ENCODE results near the gene SSBP2. TPM values are rescaled to one million over a fixed set of nuclear protein-coding genes. Genes with fewer than 3 reads are reported as not detected.

Gene SSBP2
- total RNA-seq, 1 experiment from 2014 or later, result 5.2 TPM

DNA sequence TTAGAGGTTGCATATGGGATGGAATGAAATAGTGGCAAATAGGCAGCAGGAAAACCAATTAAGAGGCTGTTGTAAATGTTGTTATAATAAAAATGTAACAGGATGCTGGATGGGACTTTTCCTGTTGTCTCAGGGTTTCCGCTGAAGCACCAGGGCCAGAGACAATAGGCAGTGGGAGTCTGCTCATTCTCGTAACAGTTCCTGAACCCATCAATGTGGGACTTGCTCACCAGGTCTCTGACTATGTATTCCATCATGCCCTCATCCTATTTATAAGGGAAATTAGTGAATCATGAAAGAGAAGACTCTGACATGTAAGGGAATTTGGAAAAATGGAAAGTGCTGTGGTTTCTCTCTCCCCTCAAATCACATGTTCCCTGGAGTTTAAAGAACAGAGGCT, 23.5 kb upstream of the SSBP2 start:
- POLR2A ChIA-PET, result no interaction called here
- H3K9ac ChIP-seq (ENCODE audit: low read length), result no peak overlapping the region
- intact Hi-C loops (cut with micrococcal nuclease), result no loop called here
- no peak overlapping the region for H2AFZ ChIP-seq (ENCODE audit: low read depth, low read length, poor library complexity, severe bottlenecking)
- ATAC-seq (no peak), DNase-seq (ENCODE audit: low read depth, low spot score) (no peak)
- CTCF ChIA-PET, result no interaction called here
- H3K27ac ChIP-seq (ENCODE audit: low read depth, low read length), result no peak overlapping the region
- no TSS peak for BruUV-seq (replicated peaks)
- H3K27me3 ChIP-seq (ENCODE audit: insufficient read depth, low read length), result no peaks in the 10 kb centered on the region
- peaks cover 0 to 2% of the 10 kb centered on the region in 2 experiments; a peak in 1 of 4 replicates for H3K4me1 ChIP-seq (ENCODE audit: control insufficient read depth in 1 of 2, insufficient read depth in 2 of 2, low read length in 2 of 2)
- RAD21 ChIA-PET (ENCODE audit: low non-redundant PET in 1 of 2, low total read pairs in 2 of 2, uncharacterized antibody in 2 of 2, unreplicated experiment in 2 of 2), result no interaction called here
- H3K9me3 ChIP-seq (ENCODE audit: control insufficient read depth in 1 of 2, insufficient read depth in 1 of 2, low read depth in 1 of 2, low read length in 2 of 2), result no peaks in the 10 kb centered on the region
- no peak overlapping the region for H3K4me2 ChIP-seq (ENCODE audit: low read length)
- H3K9me2 ChIP-seq (ENCODE audit: insufficient read depth), result no peaks in the 10 kb centered on the region
- H3K4me3 ChIP-seq (replicated peaks in 1 of 2; ENCODE audit: low read depth in 1 of 2, low read length in 2 of 2), result no peak overlapping the region
- TF ChIP-seq YY1 (IDR thresholded peaks at IDR 0.05; ENCODE audit: extremely low read depth, insufficient replicate concordance, low read depth, low read length), result no peak
- TF ChIP-seq SP1 (IDR thresholded peaks at IDR 0.05; ENCODE audit: low read depth), result no peak
- TF ChIP-seq ELF1 (IDR thresholded peaks at IDR 0.05; ENCODE audit: borderline replicate concordance, low read depth), result no peak
- TF ChIP-seq CEBPB (IDR thresholded peaks at IDR 0.05; ENCODE audit: low read depth), result no peak
- TF ChIP-seq POLR2AphosphoS5 (IDR thresholded peaks at IDR 0.05; ENCODE audit: low read depth, low read length), result no peak
- TF ChIP-seq ATF3 (IDR thresholded peaks at IDR 0.05), result no peak
- TF ChIP-seq ZNF274 (IDR thresholded peaks at IDR 0.05; ENCODE audit: low read depth, low read length), result no peak
- TF ChIP-seq SIN3A (IDR thresholded peaks at IDR 0.05; ENCODE audit: low read depth), result no peak
- no peak for TF ChIP-seq JUND (IDR thresholded peaks at IDR 0.05)
- no peak for TF ChIP-seq CBX3 (IDR thresholded peaks at IDR 0.05; ENCODE audit: low read depth)
- TF ChIP-seq POLR2A (IDR thresholded peaks at IDR 0.05; ENCODE audit: borderline replicate concordance, extremely low read depth, insufficient read depth, insufficient read length), result no peak
- TF ChIP-seq, protein P1, sequence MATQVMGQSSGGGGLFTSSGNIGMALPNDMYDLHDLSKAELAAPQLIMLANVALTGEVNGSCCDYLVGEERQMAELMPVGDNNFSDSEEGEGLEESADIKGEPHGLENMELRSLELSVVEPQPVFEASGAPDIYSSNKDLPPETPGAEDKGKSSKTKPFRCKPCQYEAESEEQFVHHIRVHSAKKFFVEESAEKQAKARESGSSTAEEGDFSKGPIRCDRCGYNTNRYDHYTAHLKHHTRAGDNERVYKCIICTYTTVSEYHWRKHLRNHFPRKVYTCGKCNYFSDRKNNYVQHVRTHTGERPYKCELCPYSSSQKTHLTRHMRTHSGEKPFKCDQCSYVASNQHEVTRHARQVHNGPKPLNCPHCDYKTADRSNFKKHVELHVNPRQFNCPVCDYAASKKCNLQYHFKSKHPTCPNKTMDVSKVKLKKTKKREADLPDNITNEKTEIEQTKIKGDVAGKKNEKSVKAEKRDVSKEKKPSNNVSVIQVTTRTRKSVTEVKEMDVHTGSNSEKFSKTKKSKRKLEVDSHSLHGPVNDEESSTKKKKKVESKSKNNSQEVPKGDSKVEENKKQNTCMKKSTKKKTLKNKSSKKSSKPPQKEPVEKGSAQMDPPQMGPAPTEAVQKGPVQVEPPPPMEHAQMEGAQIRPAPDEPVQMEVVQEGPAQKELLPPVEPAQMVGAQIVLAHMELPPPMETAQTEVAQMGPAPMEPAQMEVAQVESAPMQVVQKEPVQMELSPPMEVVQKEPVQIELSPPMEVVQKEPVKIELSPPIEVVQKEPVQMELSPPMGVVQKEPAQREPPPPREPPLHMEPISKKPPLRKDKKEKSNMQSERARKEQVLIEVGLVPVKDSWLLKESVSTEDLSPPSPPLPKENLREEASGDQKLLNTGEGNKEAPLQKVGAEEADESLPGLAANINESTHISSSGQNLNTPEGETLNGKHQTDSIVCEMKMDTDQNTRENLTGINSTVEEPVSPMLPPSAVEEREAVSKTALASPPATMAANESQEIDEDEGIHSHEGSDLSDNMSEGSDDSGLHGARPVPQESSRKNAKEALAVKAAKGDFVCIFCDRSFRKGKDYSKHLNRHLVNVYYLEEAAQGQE (IDR thresholded peaks at IDR 0.05; ENCODE audit: low read depth), result no peak
- TF ChIP-seq RAD21 (IDR thresholded peaks at IDR 0.05; ENCODE audit: low read depth), result no peak
- no peak for TF ChIP-seq SRF (IDR thresholded peaks at IDR 0.05; ENCODE audit: low read depth)
- no peak for TF ChIP-seq MAX (IDR thresholded peaks at IDR 0.05)
- no peak for TF ChIP-seq EZH2 (IDR thresholded peaks at IDR 0.05)
- TF ChIP-seq EGR1 (IDR thresholded peaks at IDR 0.05; ENCODE audit: low read depth), result no peak
- H3K79me2 ChIP-seq (ENCODE audit: insufficient read depth, low read length), result no peaks in the 10 kb centered on the region
- H4K20me1 ChIP-seq (ENCODE audit: insufficient read depth), result no peaks in the 10 kb centered on the region
- no peaks in the 10 kb centered on the region for H3K36me3 ChIP-seq (ENCODE audit: control insufficient read depth in 1 of 2, insufficient read depth in 2 of 2, low read length in 2 of 2)

All from HCT116 (cell line).